Stimulated activated CD8-positive, alpha-beta memory T cell treated with anti-CD3 and anti-CD28 coated beads, Interleukin-2, amount 100 ng/mL, for 1 hour (primary cell): ENCODE results near the gene SPATA33.

Experiments used
- DNase-seq, 2 donors: peaks; one replicate each; pipeline ENCODE4 v3.0.0-alpha.2; 2020; ENCODE audit warnings: low read depth in 2 of 2

The SPATA33 gene

GRCh38 chr16:89709716-89710432 lies 52.2 kb downstream of the SPATA33 start:
- DNase-seq, result no peak

GRCh38 chr16:89710709-89711564 lies 53.3 kb downstream of the SPATA33 start:
- DNase-seq, result no peak

GRCh38 chr16:89711601-89712273 lies 54.1 kb downstream of the SPATA33 start:
- peak; percentile 46 to 56 for DNase-seq

DNA sequence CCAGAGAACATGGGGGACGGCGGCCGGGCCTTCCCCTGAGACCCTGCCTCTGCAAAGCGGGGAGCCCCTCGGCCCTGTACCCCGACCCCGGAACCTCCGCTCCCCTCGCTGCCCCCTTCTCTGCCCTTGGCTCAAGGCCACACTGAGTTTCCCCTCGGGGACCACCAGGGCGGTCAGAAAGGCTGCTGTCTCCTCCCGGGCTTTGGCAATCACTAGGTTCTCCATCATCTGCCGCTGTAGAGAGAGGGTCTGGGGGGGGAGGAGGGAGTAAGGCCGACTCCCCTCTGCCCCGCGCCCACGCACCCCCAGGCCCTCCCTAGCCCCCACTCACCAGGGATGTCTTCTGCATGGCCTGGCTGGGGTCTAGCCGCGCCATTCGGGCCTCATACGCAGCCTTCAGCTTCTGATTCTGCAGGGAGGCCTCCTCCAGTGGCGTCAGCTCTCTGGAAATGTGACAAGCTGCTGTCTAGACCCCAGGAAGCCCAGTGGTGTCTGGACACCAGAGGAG lies 54.7 kb downstream of the SPATA33 start:
- no peak for DNase-seq

DNA sequence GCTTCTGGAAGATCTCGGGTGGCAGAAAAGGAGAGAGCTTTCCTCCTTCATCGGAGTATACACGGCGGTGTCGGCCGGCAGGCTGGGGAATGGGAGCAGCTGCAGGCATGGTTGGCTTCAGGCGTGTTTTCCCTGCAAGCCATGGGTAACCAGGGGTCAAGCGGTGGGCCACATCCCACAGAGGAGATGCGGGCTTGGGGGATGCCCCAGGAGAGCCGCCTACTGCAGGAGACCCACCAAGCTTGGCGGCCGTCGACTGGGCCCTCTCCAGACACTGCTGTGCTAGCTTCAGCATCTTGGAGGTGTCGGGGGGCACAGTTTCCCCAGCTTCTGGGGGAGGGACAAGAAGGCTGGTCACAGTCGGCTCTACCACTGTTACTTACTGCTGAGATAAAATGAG lies 58.9 kb downstream of the SPATA33 start:
- no peak for DNase-seq

DNA sequence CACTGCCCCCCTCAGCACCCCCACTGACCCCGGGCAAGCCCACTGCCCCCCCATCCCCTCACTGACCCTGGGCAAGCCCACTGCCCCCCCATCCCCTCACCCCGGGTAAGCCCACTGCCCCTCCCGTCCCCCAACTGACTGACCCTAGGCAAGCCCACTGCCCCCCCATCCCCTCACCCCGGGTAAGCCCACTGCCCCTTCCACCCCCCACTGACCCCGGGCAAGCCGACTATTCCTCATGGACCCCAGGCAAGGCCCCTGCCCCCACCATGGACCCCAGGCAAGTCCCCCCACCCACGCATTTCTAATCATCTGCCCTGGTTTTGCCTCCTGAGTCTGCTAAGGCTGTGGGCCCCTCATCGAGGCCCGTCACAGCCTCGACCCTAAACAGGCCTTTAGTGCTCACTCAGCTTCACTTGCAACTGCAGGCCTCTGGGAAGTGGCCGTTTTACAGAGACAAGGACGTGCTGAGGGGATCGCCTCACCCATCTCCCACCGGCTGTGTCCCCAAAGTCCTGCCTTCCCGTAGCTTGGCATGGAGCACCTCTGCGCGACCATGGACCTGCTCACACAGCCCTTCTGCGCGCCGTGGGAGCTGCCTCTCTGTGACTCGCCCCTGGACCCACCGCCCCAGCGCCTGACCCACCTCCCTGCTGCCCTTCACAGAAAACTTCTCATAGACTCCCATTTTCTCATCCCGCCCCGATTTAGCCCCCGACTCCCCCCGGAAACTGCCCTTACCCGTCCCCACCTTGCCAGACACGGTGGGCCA lies 59.5 kb downstream of the SPATA33 start:
- DNase-seq, result no peak

DNA sequence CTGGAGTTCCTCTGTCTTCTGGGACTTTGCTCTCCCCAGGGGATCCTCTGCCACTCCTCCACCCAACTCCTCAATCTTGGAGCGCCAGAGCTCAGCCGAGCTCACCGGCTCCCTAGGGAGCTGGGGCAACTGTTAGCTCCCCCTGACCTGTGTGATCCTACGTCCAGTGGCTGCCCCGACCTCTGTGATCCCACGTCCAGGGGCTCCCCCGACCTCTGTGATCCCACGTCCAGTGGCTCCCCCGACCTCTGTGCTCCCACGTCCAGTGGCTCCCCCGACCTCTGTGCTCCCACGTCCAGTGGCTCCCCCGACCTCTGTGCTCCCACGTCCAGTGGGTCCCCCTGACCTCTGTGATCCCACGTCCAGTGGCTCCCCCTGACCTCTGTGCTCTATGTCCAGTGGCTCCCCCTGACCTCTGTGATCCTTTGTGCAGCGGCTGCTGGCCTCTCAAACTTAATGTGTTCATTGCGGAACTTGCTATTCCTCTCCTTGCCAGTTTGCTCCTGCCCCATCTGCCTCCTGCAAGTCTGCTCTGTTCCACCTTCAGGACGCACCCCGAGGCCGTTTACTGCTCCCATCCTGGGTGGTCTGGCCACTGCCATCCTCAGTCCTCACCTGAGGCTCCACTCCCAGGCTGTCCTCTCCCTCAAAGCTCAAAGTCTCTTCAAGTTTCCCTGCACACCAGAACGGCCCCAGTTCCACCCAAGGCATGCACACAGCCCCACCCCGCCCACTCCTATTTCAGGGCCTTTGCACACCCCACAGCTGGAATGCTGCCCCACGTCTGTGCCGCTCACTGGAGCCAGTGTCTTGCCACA lies 60.3 kb downstream of the SPATA33 start:
- DNase-seq, result no peak
